Measurements from ENCODE around the gene FOXG1. TPM values are rescaled to one million over a fixed set of nuclear protein-coding genes. Genes with fewer than 3 reads are reported as not detected.

The FOXG1 gene
- total and polyA plus RNA-seq, 2 of the 4 experiments (the other 2 are of a cell fraction), result not detected

GRCh38 chr14:28761438-28762291 lies 4.9 kb upstream of the FOXG1 start (continued):
- TF ChIP-seq BHLHE40 (IDR thresholded peaks at IDR 0.05; ENCODE audit: low read depth, low read length), result no peak

- Histone ChIP-seq H3K4me1 (ENCODE audit: control insufficient read depth, insufficient read depth, low read length) (no peaks in the 10 kb centered on the region; the same call in 1 of the 2 replicates), H2AK9ac (replicated peaks; ENCODE audit: low read depth, low read length, poor library complexity) (no peak overlapping the region), H4K8ac (ENCODE audit: low read depth in 2 of 2, low read length in 2 of 2) (no peak overlapping the region), H3K36me3 (ENCODE audit: control insufficient read depth, insufficient read depth, low read length) (no peaks in the 10 kb centered on the region), H3K18ac (ENCODE audit: low read depth, low read length) (no peak overlapping the region), H3K27me3 (ENCODE audit: control insufficient read depth, insufficient read depth, low read length) (peaks cover 81% of the 10 kb centered on the region), H2AFZ (replicated peaks; ENCODE audit: low read length, poor library complexity) (no peak overlapping the region), H3K27ac (ENCODE audit: insufficient read depth, low read length) (no peak overlapping the region), H3K4ac (ENCODE audit: low read depth, low read length) (no peak overlapping the region), H2BK20ac (ENCODE audit: low read depth, low read length) (no peak overlapping the region), H3K14ac (replicated peaks; ENCODE audit: low read depth, low read length) (no peak overlapping the region), H4K91ac (ENCODE audit: insufficient read depth, low read depth, low read length) (no peak overlapping the region), H3K9me1 (ENCODE audit: insufficient read depth, low read length) (no peaks in the 10 kb centered on the region), H2AK5ac (ENCODE audit: low read depth, low read length) (no peak overlapping the region), H4K20me1 (ENCODE audit: insufficient read depth, low read length) (no peaks in the 10 kb centered on the region), H3K23ac (ENCODE audit: low read depth, low read length) (no peak overlapping the region), H3K4me3 (ENCODE audit: insufficient read depth, low read depth, low read length) (no peak overlapping the region), H3K79me1 (ENCODE audit: low read depth in 1 of 2, low read length in 2 of 2) (no peaks in the 10 kb centered on the region), H3K9me3 (ENCODE audit: control insufficient read depth, insufficient read depth, low read length) (peaks cover 12% of the 10 kb centered on the region), H2BK15ac (ENCODE audit: low read depth, low read length) (no peak overlapping the region), H2BK120ac (ENCODE audit: low read depth, low read length) (no peak overlapping the region), H3K56ac (ENCODE audit: extremely low read depth, insufficient read depth, low read length) (no peak overlapping the region), H4K5ac (ENCODE audit: low read depth, low read length) (no peak overlapping the region), H2BK5ac (ENCODE audit: low read depth, low read length, poor library complexity, severe bottlenecking) (no peak overlapping the region), H3K9ac (ENCODE audit: low read depth, low read length) (no peak overlapping the region), H3K4me2 (ENCODE audit: low read depth, low read length) (no peak overlapping the region)
- WGBS, 2 experiments (ENCODE audit: extremely low coverage in 2 of 2, insufficient read length in 1 of 2), result no CpG with 5 or more reads among the region's 8 CpGs
- intact Hi-C loops (cut with micrococcal nuclease) (no loop called here), in situ Hi-C loops (cut with MboI; ENCODE audit: low sequenced_read_pairs) (loop anchor here (5.0 to 25.0 kb wide), 2 partner anchors 775 to 1250 kb away; no protein-coding TSS in a partner anchor), dilution Hi-C loops (cut with HindIII; ENCODE audit: low sequenced_read_pairs, unreplicated experiment) (no loop called here)
- ATAC-seq (ENCODE audit: low read depth) (no peak), DNase-seq (no peak)
- CTCF ChIA-PET, result no interaction called here
- no TSS peak for BruUV-seq (replicated peaks)
- POLR2A ChIA-PET (ENCODE audit: unreplicated experiment), result no interaction called here
- TF ChIP-seq FOS (IDR thresholded peaks at IDR 0.05; ENCODE audit: low read depth, low read length) (no peak), RCOR1 (IDR thresholded peaks at IDR 0.05; ENCODE audit: insufficient replicate concordance, low read length) (no peak), CHD1 (IDR thresholded peaks at IDR 0.05; ENCODE audit: low read depth, low read length) (no peak), RAD21 (IDR thresholded peaks at IDR 0.05; ENCODE audit: low read length) (no peak), USF2 (IDR thresholded peaks at IDR 0.05; ENCODE audit: low read depth, low read length) (no peak), RFX5 (IDR thresholded peaks at IDR 0.05; ENCODE audit: low read depth, low read length) (no peak), SMC3 (IDR thresholded peaks at IDR 0.05; ENCODE audit: low read depth, low read length) (no peak), CEBPB (IDR thresholded peaks at IDR 0.05; ENCODE audit: low read depth, low read length) (no peak), MAZ (IDR thresholded peaks at IDR 0.05; ENCODE audit: borderline replicate concordance, low read depth, low read length) (no peak), CTCF (conservative IDR thresholded peaks at IDR 0.05; ENCODE audit: low read depth, low read length) (no peak)
Measured at GRCh38 chr14:28762303-28762954, 4.2 kb upstream of the FOXG1 start.
